ENCODE measurements around the gene FAM124B. TPM values are rescaled to one million over a fixed set of nuclear protein-coding genes. Genes with fewer than 3 reads are reported as not detected.

FAM124B gene
- total and polyA plus RNA-seq, 2 donors (not counting 1 experiment from before 2014, with no cell fraction given), result not detected

DNA sequence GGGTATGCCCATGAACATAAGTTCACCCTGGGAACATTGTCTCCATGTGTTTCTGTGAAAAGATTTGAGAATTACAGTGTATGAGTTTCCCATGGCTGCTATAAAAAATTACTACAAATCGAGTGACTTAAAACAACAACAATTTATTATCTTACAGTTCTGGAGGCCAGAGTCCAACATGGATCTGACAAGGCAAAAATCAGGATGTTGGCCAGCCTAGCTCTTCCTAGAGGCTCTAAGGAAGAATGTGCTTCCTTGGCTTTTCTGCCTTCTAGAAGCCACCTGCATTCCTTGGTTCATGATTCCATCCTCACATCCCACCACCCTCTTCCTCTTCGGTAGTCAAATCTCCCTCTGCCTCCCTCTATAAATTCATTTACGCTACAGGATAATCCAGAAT, 38.6 kb downstream of the FAM124B start:
- H3K4me3 ChIP-seq (replicated peaks in 1 of 4; ENCODE audit: control extremely low read depth in 1 of 4, insufficient read depth in 1 of 4, low read depth in 3 of 4, low read length in 4 of 4), result no peak overlapping the region
- H3K4me2 ChIP-seq (ENCODE audit: extremely low read depth, insufficient read depth, low read length), result no peak overlapping the region
- DNase-seq (ENCODE audit: low read depth in 2 of 2), result no peak
- no peaks in the 10 kb centered on the region for H3K36me3 ChIP-seq (ENCODE audit: control insufficient read depth, insufficient read depth, low read length)
- TF ChIP-seq EZH2 (IDR thresholded peaks at IDR 0.05; ENCODE audit: low read length, missing control alignments), result no peak
- no peak for TF ChIP-seq CTCF (conservative IDR thresholded peaks at IDR 0.05 in 1 of 2, IDR thresholded peaks at IDR 0.05 in 1 of 2; ENCODE audit: low read depth in 1 of 2, low read length in 2 of 2)
- no peak overlapping the region for H2AFZ ChIP-seq (ENCODE audit: low read length)
- no peak overlapping the region for H3K27ac ChIP-seq (ENCODE audit: insufficient read depth, low read length)
- H3K27me3 ChIP-seq (ENCODE audit: control insufficient read depth, insufficient read depth, low read length), result no peaks in the 10 kb centered on the region
- no peak overlapping the region for H3K9ac ChIP-seq (ENCODE audit: insufficient read depth, low read length)
- H3K79me2 ChIP-seq (ENCODE audit: control insufficient read depth, insufficient read depth, low read length), result no peaks in the 10 kb centered on the region
- H4K20me1 ChIP-seq (ENCODE audit: control insufficient read depth, extremely low read depth, insufficient read depth, low read length), result no peaks in the 10 kb centered on the region
- no peaks in the 10 kb centered on the region for H3K4me1 ChIP-seq (ENCODE audit: control insufficient read depth, extremely low read depth, insufficient read depth, low read length)
- no peaks in the 10 kb centered on the region for H3K9me3 ChIP-seq (ENCODE audit: control insufficient read depth, insufficient read depth, low read depth, low read length)

GRCh38 chr2:224362094-224362493, 39.8 kb downstream of the FAM124B start:
- H4K20me1 ChIP-seq (ENCODE audit: control insufficient read depth, extremely low read depth, insufficient read depth, low read length), result no peaks in the 10 kb centered on the region
- H3K9me3 ChIP-seq (ENCODE audit: control insufficient read depth, insufficient read depth, low read depth, low read length), result no peaks in the 10 kb centered on the region
- no peak overlapping the region for H3K27ac ChIP-seq (ENCODE audit: insufficient read depth, low read length)
- H3K27me3 ChIP-seq (ENCODE audit: control insufficient read depth, insufficient read depth, low read length), result no peaks in the 10 kb centered on the region
- TF ChIP-seq EZH2 (IDR thresholded peaks at IDR 0.05; ENCODE audit: low read length, missing control alignments) (no peak), CTCF (conservative IDR thresholded peaks at IDR 0.05 in 1 of 2, IDR thresholded peaks at IDR 0.05 in 1 of 2; ENCODE audit: low read depth in 1 of 2, low read length in 2 of 2) (no peak)
- no peak for DNase-seq (ENCODE audit: low read depth in 2 of 2)
- no peaks in the 10 kb centered on the region for H3K36me3 ChIP-seq (ENCODE audit: control insufficient read depth, insufficient read depth, low read length)
- no peak overlapping the region for H2AFZ ChIP-seq (ENCODE audit: low read length)
- no peaks in the 10 kb centered on the region for H3K79me2 ChIP-seq (ENCODE audit: control insufficient read depth, insufficient read depth, low read length)
- no peaks in the 10 kb centered on the region for H3K4me1 ChIP-seq (ENCODE audit: control insufficient read depth, extremely low read depth, insufficient read depth, low read length)
- H3K4me3 ChIP-seq (replicated peaks in 1 of 4; ENCODE audit: control extremely low read depth in 1 of 4, insufficient read depth in 1 of 4, low read depth in 3 of 4, low read length in 4 of 4), result no peak overlapping the region
- H3K4me2 ChIP-seq (ENCODE audit: extremely low read depth, insufficient read depth, low read length), result no peak overlapping the region
- no peak overlapping the region for H3K9ac ChIP-seq (ENCODE audit: insufficient read depth, low read length)

DNA sequence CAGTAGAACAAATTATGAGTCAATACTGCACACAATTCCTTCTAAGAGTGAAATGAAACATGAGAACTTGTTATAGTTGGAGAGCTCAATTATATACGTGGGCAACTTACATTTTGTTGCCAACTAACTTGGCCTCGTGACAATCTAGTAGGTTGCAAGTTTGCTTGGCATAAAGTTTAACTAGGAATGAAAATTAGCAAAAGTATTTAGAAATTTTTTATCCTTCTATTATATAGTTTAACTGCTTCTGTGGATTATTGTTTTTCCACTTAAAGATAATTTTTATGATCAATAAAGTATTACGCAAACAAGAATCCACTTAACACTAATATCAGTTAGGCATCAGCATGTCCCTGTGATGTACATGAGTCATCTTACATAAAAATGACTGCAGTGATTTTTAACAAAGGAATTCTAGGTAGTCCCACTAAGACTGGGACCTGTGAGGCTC, 41.1 kb downstream of the FAM124B start:
- Histone ChIP-seq H3K27ac (ENCODE audit: insufficient read depth, low read length) (no peak overlapping the region), H4K20me1 (ENCODE audit: control insufficient read depth, extremely low read depth, insufficient read depth, low read length) (no peaks in the 10 kb centered on the region), H3K27me3 (ENCODE audit: control insufficient read depth, insufficient read depth, low read length) (no peaks in the 10 kb centered on the region), H3K4me3 (replicated peaks in 1 of 4; ENCODE audit: control extremely low read depth in 1 of 4, insufficient read depth in 1 of 4, low read depth in 3 of 4, low read length in 4 of 4) (no peak overlapping the region), H3K9me3 (ENCODE audit: control insufficient read depth, insufficient read depth, low read depth, low read length) (no peaks in the 10 kb centered on the region), H3K36me3 (ENCODE audit: control insufficient read depth, insufficient read depth, low read length) (no peaks in the 10 kb centered on the region), H2AFZ (ENCODE audit: low read length) (no peak overlapping the region), H3K4me1 (ENCODE audit: control insufficient read depth, extremely low read depth, insufficient read depth, low read length) (no peaks in the 10 kb centered on the region), H3K79me2 (ENCODE audit: control insufficient read depth, insufficient read depth, low read length) (no peaks in the 10 kb centered on the region), H3K4me2 (ENCODE audit: extremely low read depth, insufficient read depth, low read length) (no peak overlapping the region), H3K9ac (ENCODE audit: insufficient read depth, low read length) (no peak overlapping the region)
- TF ChIP-seq EZH2 (IDR thresholded peaks at IDR 0.05; ENCODE audit: low read length, missing control alignments) (no peak), CTCF (conservative IDR thresholded peaks at IDR 0.05 in 1 of 2, IDR thresholded peaks at IDR 0.05 in 1 of 2; ENCODE audit: low read depth in 1 of 2, low read length in 2 of 2) (no peak)
- DNase-seq (ENCODE audit: low read depth in 2 of 2), result peak; percentile 35 to 36

All from fibroblast of lung (primary cell).